ENCODE measurements around the gene PUS1. TPM values are rescaled to one million over a fixed set of nuclear protein-coding genes. Genes with fewer than 3 reads are reported as not detected.

PUS1 gene
- total and polyA plus RNA-seq, 2 of the 8 experiments (the other 6 are each of a cell fraction or from before 2014, with no cell fraction given), result 48.1 to 81.2 TPM

DNA sequence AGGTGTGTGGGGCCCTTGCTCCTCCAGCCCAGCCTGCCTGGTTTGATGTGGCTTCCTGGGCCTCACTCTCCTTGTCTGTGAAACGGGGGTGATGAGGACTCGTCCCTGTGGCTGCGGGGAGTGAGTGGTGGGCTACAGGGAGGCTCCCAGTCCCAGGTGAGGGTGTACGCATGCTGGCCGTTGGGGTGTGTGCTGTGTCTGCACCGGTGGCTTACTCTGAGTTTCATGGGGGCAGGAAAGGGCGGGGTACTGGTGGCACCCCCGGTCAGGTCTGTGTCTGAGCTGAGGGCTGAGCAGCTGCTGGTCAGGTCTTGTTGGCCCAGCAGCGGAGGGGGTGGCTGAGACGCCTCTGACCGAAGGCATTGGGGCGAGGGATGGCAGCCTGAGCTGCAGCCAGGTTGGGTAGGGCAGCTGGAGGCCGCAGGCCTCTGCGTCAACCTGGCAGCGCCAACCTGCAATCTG is 23.4 kb upstream of the PUS1 start (continued):
- no peak for TF ChIP-seq GTF2F1 (IDR thresholded peaks at IDR 0.05; ENCODE audit: borderline replicate concordance, low read depth, low read length)
- no peak for TF ChIP-seq FOSL1 (IDR thresholded peaks at IDR 0.05; ENCODE audit: insufficient read depth, low read depth, low read length)
- TF ChIP-seq SP1 (IDR thresholded peaks at IDR 0.05; ENCODE audit: low read depth, low read length), result no peak
- TF ChIP-seq KDM5A (IDR thresholded peaks at IDR 0.05; ENCODE audit: low read length), result no peak
- TF ChIP-seq HDAC2 (IDR thresholded peaks at IDR 0.05; ENCODE audit: borderline replicate concordance in 1 of 2, low read depth in 2 of 2, low read length in 2 of 2), result no peak
- TF ChIP-seq CBX8 (IDR thresholded peaks at IDR 0.05; ENCODE audit: borderline replicate concordance, low read depth, low read length), result no peak
- no peak for TF ChIP-seq MAFK (IDR thresholded peaks at IDR 0.05; ENCODE audit: low read depth, low read length)
